SK-N-MC (cell line): ENCODE results near the gene TRPM4.

Experiments
- EZH2 ChIP-seq: fragments of 200-600 bp; sonication (generic); IDR thresholded peaks from one replicate; pipeline ENCODE4 v1.6.1; 2017; ENCODE audit warnings: antibody characterized with exemption
- FOXP2 ChIP-seq: optimal IDR thresholded peaks from 2 replicates; pipeline ENCODE3; 2011; ENCODE audit warnings: mild to moderate bottlenecking, moderate library complexity; ENCODE audit not compliant: insufficient read depth; ENCODE audit errors: extremely low read length, control extremely low read depth
- POLR2AphosphoS5 ChIP-seq: IDR thresholded peaks from 2 replicates; pipeline ENCODE4 v1.6.1; 2012; ENCODE audit warnings: mild to moderate bottlenecking, low read depth, low read length, borderline replicate concordance

GRCh38 chr19:49118565-49119410 is 38.8 kb upstream of the TRPM4 start, which contains the start of gene C19orf73:
- TF ChIP-seq POLR2AphosphoS5 (peak; percentile 86; the same call in 1 of the 2 replicates), EZH2 (no peak), FOXP2 (peak; percentile 88)
